ENCODE measurements around the gene CLDN22.

GRCh38 chr4:183321516-183321915 is 1.4 kb upstream of the CLDN22 start:
- TF ChIP-seq POLR2A (IDR thresholded peaks at IDR 0.05) (no peak), CTCF (IDR thresholded peaks at IDR 0.05) (no peak)

Data from lower leg skin (tissue), 3 donors.